Uterus (tissue), 2 donors: ENCODE measurements around the gene NDUFS7.

Source experiments
- POLR2A ChIP-seq, 2 donors: fragments of 450-650 bp; IDR thresholded peaks; one replicate each; pipeline ENCODE4 v1.6.1; 2016; ENCODE audit warnings: antibody characterized with exemption in 2 of 2, mild to moderate bottlenecking in 1 of 2, moderate library complexity in 1 of 2
- TF ChIP-seq, protein P1 (sequence below), 4 experiments: fragments of 200-600 bp in 2 of 4; fragments of 450-650 bp in 2 of 4; sonication (generic) in 2 of 4; IDR thresholded peaks; one replicate each; pipeline ENCODE4 v1.5.1; 2016 to 2019; ENCODE audit warnings: antibody characterized with exemption in 4 of 4, mild to moderate bottlenecking in 2 of 4, moderate library complexity in 1 of 4

- TF ChIP-seq, protein P1, sequence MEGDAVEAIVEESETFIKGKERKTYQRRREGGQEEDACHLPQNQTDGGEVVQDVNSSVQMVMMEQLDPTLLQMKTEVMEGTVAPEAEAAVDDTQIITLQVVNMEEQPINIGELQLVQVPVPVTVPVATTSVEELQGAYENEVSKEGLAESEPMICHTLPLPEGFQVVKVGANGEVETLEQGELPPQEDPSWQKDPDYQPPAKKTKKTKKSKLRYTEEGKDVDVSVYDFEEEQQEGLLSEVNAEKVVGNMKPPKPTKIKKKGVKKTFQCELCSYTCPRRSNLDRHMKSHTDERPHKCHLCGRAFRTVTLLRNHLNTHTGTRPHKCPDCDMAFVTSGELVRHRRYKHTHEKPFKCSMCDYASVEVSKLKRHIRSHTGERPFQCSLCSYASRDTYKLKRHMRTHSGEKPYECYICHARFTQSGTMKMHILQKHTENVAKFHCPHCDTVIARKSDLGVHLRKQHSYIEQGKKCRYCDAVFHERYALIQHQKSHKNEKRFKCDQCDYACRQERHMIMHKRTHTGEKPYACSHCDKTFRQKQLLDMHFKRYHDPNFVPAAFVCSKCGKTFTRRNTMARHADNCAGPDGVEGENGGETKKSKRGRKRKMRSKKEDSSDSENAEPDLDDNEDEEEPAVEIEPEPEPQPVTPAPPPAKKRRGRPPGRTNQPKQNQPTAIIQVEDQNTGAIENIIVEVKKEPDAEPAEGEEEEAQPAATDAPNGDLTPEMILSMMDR (IDR thresholded peaks at IDR 0.05), result no peak
- TF ChIP-seq POLR2A (IDR thresholded peaks at IDR 0.05), result no peak
Observed at GRCh38 chr19:1360126-1360817, 23.4 kb upstream of the NDUFS7 start.
